ENCODE measurements around the gene MRPL23. TPM values are rescaled to one million over a fixed set of nuclear protein-coding genes. Genes with fewer than 3 reads are reported as not detected.

The MRPL23 gene
- total RNA-seq, 1 experiment from 2014 or later = 232 TPM

DNA sequence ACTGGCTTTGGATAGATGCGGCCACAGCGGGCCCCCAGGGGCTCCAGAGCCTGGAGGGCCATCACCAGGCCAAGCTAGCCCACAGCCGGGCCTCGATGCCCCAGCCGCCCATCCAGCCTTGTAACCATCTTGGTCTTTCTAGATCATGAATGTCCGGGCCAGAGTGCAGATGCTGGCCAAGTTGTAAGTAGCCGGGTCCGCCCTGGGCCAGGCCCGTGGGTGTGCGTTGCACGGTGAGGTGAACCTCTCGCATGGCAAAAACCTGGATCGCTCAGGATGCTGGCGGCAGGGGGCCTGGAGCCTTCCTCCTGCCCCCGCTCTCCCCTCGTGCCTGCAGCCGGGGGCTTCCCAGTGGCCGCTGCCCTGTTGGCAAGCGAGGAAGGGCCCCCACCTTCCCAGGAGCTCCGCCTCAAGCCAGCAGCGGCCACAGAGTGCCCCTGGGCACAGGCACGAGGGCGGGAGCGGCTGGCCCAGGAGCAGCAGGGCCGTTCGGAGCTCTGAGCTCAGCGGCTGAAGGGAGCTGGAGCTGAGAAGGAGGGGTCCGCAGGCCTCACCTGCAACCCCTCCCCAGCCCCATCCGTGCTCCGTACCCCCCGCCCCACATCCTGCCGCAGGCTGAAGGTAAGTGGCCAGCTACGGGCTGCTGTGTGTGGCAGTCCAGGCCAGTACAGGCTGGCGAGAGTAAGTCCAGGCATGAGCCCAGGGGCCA lies 10.9 kb upstream of the MRPL23 start:
- H3K4me3 ChIP-seq (ENCODE audit: low read length) = no peak overlapping the region
- H2AFZ ChIP-seq (ENCODE audit: low read length) = no peak overlapping the region
- H3F3A ChIP-seq (ENCODE audit: low read length, unreplicated experiment) = no peaks in the 10 kb centered on the region
- intact Hi-C loops (cut with micrococcal nuclease) = no loop called here
- no peaks in the 10 kb centered on the region for H3K36me3 ChIP-seq (ENCODE audit: low read depth, low read length)
- no peaks in the 10 kb centered on the region for H3K27me3 ChIP-seq (ENCODE audit: low read length)
- H4K20me1 ChIP-seq (ENCODE audit: low read length) = no peaks in the 10 kb centered on the region
- ATAC-seq = no peak
- H3K79me2 ChIP-seq (ENCODE audit: low read length) = no peaks in the 10 kb centered on the region
- H3K4me2 ChIP-seq (ENCODE audit: low read length) = no peak overlapping the region
- H3K9ac ChIP-seq (ENCODE audit: low read length) = no peak overlapping the region
- no peaks in the 10 kb centered on the region for H3K9me3 ChIP-seq (ENCODE audit: low read length)
- no TSS peak for BruUV-seq (replicated peaks)
- no peaks in the 10 kb centered on the region for H3K4me1 ChIP-seq (ENCODE audit: insufficient read depth, low read length)
- CTCF ChIA-PET = no interaction called here
- no peak for TF ChIP-seq EZH2 (IDR thresholded peaks at IDR 0.05; ENCODE audit: low read length, unreplicated experiment)
- TF ChIP-seq EZH2phosphoT487 (IDR thresholded peaks at IDR 0.05; ENCODE audit: borderline replicate concordance, low read length) = no peak
- TF ChIP-seq, protein P1, sequence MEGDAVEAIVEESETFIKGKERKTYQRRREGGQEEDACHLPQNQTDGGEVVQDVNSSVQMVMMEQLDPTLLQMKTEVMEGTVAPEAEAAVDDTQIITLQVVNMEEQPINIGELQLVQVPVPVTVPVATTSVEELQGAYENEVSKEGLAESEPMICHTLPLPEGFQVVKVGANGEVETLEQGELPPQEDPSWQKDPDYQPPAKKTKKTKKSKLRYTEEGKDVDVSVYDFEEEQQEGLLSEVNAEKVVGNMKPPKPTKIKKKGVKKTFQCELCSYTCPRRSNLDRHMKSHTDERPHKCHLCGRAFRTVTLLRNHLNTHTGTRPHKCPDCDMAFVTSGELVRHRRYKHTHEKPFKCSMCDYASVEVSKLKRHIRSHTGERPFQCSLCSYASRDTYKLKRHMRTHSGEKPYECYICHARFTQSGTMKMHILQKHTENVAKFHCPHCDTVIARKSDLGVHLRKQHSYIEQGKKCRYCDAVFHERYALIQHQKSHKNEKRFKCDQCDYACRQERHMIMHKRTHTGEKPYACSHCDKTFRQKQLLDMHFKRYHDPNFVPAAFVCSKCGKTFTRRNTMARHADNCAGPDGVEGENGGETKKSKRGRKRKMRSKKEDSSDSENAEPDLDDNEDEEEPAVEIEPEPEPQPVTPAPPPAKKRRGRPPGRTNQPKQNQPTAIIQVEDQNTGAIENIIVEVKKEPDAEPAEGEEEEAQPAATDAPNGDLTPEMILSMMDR (conservative IDR thresholded peaks at IDR 0.05; ENCODE audit: low read depth, low read length) = no peak
- no peaks in the 10 kb centered on the region for H3K9me2 ChIP-seq (replicated peaks; ENCODE audit: low read length)
- no peak for DNase-seq
- no peak overlapping the region for H3K27ac ChIP-seq (ENCODE audit: low read length)
- POLR2A ChIA-PET (ENCODE audit: unreplicated experiment) = no interaction called here

DNA sequence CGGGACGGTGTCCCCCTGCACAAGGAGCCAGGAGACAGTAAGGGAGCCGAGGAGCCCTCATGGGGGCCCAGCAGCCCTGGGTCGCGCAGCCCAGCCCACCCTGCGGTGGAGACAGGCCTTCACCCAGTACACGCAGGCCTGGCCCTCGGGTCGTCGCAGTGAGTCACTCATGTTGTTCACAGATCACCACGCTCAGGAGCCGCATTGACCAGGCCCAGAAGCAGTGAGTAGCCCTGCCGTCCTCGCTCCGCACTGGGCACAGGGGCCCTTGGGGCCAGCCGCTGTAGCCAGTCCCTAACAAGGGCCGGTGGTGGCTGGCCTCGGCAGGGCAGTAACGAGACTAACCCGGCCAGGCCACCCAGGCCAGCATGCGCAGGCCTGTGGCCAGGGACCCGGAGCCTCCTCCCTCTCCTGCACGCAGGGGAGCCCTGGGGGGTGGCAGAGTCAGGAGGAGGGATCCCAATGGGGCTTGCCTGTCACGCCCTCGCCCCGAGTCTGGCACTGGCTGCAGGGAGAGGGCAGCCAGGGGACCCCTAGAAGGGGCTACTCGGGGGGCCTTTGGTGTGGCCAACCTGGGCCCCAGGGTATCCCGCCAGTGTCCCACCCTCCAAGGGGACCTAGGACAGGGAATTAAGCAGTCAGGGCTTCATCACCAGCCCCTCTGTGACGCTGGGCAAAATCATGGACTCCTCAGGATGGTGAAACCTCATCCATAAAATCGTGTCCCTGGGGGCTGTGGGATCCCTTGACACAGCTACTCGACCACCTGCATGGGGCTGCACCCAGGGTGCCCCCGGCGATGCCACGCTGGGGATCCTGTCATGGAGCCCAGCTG lies 10.1 kb upstream of the MRPL23 start:
- Histone ChIP-seq H3K9me3 (ENCODE audit: low read length) (no peaks in the 10 kb centered on the region), H3K79me2 (ENCODE audit: low read length) (no peaks in the 10 kb centered on the region), H3K9me2 (replicated peaks; ENCODE audit: low read length) (no peaks in the 10 kb centered on the region), H3K36me3 (ENCODE audit: low read depth, low read length) (no peaks in the 10 kb centered on the region), H3K4me3 (ENCODE audit: low read length) (no peak overlapping the region), H2AFZ (ENCODE audit: low read length) (no peak overlapping the region), H3K27ac (ENCODE audit: low read length) (no peak overlapping the region), H3K4me2 (ENCODE audit: low read length) (no peak overlapping the region), H4K20me1 (ENCODE audit: low read length) (no peaks in the 10 kb centered on the region), H3K9ac (ENCODE audit: low read length) (no peak overlapping the region), H3F3A (ENCODE audit: low read length, unreplicated experiment) (no peaks in the 10 kb centered on the region), H3K27me3 (ENCODE audit: low read length) (no peaks in the 10 kb centered on the region), H3K4me1 (ENCODE audit: insufficient read depth, low read length) (no peaks in the 10 kb centered on the region)
- intact Hi-C loops (cut with micrococcal nuclease) = no loop called here
- DNase-seq (no peak), ATAC-seq (no peak)
- ChIA-PET POLR2A (ENCODE audit: unreplicated experiment) (no interaction called here), CTCF (no interaction called here)
- TF ChIP-seq EZH2phosphoT487 (IDR thresholded peaks at IDR 0.05; ENCODE audit: borderline replicate concordance, low read length) = no peak
- TF ChIP-seq EZH2 (IDR thresholded peaks at IDR 0.05; ENCODE audit: low read length, unreplicated experiment) = no peak
- TF ChIP-seq, protein P1 (conservative IDR thresholded peaks at IDR 0.05; ENCODE audit: low read depth, low read length) = no peak
- BruUV-seq (replicated peaks) = no TSS peak
